ENCODE results near the gene XK. TPM values are rescaled to one million over a fixed set of nuclear protein-coding genes. Genes with fewer than 3 reads are reported as not detected.
A peak's percentile ranks its signal among the peaks of the same experiment; 100 is the strongest.

Gene XK
- total and polyA plus RNA-seq, 2 experiments from 2014 or later = 1.2 to 3.5 TPM

DNA sequence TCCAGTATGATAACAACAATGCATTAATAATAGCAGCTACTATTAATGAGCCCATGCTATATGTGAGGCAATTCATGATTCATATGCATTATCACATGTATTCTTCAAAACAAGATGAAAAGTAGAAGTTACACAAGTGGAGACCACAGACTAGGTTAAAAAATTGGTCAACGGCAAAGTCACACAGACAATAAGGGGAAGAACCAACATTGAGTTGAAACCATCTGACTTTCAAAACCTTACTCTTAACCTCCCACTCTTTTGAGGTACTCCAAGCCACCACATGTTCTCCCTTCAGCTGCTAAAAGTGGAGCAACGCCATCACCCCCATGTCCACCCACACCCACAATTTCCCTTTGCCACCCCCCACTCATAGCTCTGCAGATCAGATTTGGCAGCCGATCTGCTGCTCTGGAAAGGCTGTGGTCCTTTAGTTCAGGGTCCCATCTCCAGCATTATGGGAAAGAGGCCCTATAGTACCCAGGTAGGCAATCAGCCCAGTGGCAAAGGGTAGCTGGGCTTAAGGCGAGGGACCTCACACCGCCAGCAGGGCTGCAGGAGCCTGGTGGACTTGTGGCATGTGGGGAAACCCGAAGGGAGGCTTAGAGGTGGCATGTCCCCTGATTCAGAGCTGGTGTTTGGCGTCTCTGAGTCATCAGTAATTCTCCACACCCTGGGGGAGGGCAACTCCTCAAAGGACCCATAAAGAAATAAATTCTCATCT, 60.8 kb downstream of the XK start:
- H3K4me1 ChIP-seq (ENCODE audit: insufficient read depth) = no peaks in the 10 kb centered on the region
- no peak for TF ChIP-seq EZH2phosphoT487 (IDR thresholded peaks at IDR 0.05; ENCODE audit: low read depth, severe bottlenecking, unreplicated experiment)
- TF ChIP-seq, protein P1, sequence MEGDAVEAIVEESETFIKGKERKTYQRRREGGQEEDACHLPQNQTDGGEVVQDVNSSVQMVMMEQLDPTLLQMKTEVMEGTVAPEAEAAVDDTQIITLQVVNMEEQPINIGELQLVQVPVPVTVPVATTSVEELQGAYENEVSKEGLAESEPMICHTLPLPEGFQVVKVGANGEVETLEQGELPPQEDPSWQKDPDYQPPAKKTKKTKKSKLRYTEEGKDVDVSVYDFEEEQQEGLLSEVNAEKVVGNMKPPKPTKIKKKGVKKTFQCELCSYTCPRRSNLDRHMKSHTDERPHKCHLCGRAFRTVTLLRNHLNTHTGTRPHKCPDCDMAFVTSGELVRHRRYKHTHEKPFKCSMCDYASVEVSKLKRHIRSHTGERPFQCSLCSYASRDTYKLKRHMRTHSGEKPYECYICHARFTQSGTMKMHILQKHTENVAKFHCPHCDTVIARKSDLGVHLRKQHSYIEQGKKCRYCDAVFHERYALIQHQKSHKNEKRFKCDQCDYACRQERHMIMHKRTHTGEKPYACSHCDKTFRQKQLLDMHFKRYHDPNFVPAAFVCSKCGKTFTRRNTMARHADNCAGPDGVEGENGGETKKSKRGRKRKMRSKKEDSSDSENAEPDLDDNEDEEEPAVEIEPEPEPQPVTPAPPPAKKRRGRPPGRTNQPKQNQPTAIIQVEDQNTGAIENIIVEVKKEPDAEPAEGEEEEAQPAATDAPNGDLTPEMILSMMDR (IDR thresholded peaks at IDR 0.05; ENCODE audit: poor library complexity) = no peak
- no peak for TF ChIP-seq EZH2 (IDR thresholded peaks at IDR 0.05; ENCODE audit: borderline replicate concordance)
- no peaks in the 10 kb centered on the region for H3K27me3 ChIP-seq
- H3K4me2 ChIP-seq = no peak overlapping the region
- H2AFZ ChIP-seq = no peak overlapping the region
- 75% methylated on average over 7 of the region's 7 CpGs for WGBS (ENCODE audit: low lambda C conversion rate, missing lambda C conversion rate)
- no peak overlapping the region for H3K4me3 ChIP-seq
- no peaks in the 10 kb centered on the region for H3K36me3 ChIP-seq (replicated peaks; ENCODE audit: insufficient read depth, low read depth)
- no peaks in the 10 kb centered on the region for H3K79me2 ChIP-seq
- no peaks in the 10 kb centered on the region for H4K20me1 ChIP-seq (ENCODE audit: insufficient read depth, poor library complexity, severe bottlenecking)
- H3K9me2 ChIP-seq (replicated peaks; ENCODE audit: insufficient read depth) = no peaks in the 10 kb centered on the region
- no peaks in the 10 kb centered on the region for H3K9me3 ChIP-seq (ENCODE audit: low read depth)
- peak; percentile 31 for DNase-seq (ENCODE audit: low spot score)
- H3K27ac ChIP-seq = no peak overlapping the region

- no peak for DNase-seq (ENCODE audit: low spot score)
These were observed 61.4 kb downstream of the XK start for GRCh38 chrX:37746951-37747350.

DNA sequence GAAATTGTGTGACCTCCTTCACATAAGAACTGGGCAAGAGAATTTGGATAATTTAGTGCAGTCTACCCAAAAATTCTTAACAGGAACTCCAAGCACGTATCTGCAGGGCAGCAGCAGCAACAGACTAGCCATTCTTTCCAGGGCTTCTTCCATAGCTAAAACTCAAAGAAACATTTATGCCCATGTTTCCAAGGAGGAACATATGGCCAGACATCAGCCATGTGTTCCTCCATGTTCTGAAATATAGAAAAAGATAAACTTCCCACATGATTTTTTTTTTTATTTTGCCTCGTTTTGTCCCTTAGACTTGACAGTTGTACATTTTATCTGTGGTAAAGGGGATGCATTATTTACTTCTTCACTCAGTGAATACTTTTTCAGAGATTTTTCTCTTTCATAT, 66.7 kb downstream of the XK start:
- Histone ChIP-seq H3K27me3 (no peaks in the 10 kb centered on the region), H3K79me2 (no peaks in the 10 kb centered on the region), H4K20me1 (ENCODE audit: insufficient read depth, poor library complexity, severe bottlenecking) (no peaks in the 10 kb centered on the region), H3K27ac (no peak overlapping the region), H2AFZ (no peak overlapping the region), H3K36me3 (replicated peaks; ENCODE audit: insufficient read depth, low read depth) (no peaks in the 10 kb centered on the region), H3K4me3 (no peak overlapping the region), H3K9me3 (ENCODE audit: low read depth) (no peaks in the 10 kb centered on the region), H3K4me2 (no peak overlapping the region), H3K9me2 (replicated peaks; ENCODE audit: insufficient read depth) (no peaks in the 10 kb centered on the region), H3K4me1 (ENCODE audit: insufficient read depth) (no peaks in the 10 kb centered on the region)
- no peak for DNase-seq (ENCODE audit: low spot score)
- 56% methylated on average over 2 of the region's 2 CpGs for WGBS (ENCODE audit: low lambda C conversion rate, missing lambda C conversion rate)
- TF ChIP-seq EZH2 (IDR thresholded peaks at IDR 0.05; ENCODE audit: borderline replicate concordance) = no peak
- no peak for TF ChIP-seq EZH2phosphoT487 (IDR thresholded peaks at IDR 0.05; ENCODE audit: low read depth, severe bottlenecking, unreplicated experiment)
- TF ChIP-seq, protein P1 (IDR thresholded peaks at IDR 0.05; ENCODE audit: poor library complexity) = no peak

More at GRCh38 chrX:37746951-37747350, 61.4 kb downstream of the XK start:
- H3K9me3 ChIP-seq (ENCODE audit: low read depth) = no peaks in the 10 kb centered on the region
- no peaks in the 10 kb centered on the region for H3K27me3 ChIP-seq
- no peaks in the 10 kb centered on the region for H3K4me1 ChIP-seq (ENCODE audit: insufficient read depth)
- TF ChIP-seq, protein P1 (IDR thresholded peaks at IDR 0.05; ENCODE audit: poor library complexity) = no peak
- no peak for TF ChIP-seq EZH2 (IDR thresholded peaks at IDR 0.05; ENCODE audit: borderline replicate concordance)
- TF ChIP-seq EZH2phosphoT487 (IDR thresholded peaks at IDR 0.05; ENCODE audit: low read depth, severe bottlenecking, unreplicated experiment) = no peak
- no peak overlapping the region for H3K4me3 ChIP-seq
- H3K9me2 ChIP-seq (replicated peaks; ENCODE audit: insufficient read depth) = no peaks in the 10 kb centered on the region
- 70% methylated on average over 1 of the region's 1 CpG for WGBS (ENCODE audit: low lambda C conversion rate, missing lambda C conversion rate)
- no peak overlapping the region for H2AFZ ChIP-seq
- H3K36me3 ChIP-seq (replicated peaks; ENCODE audit: insufficient read depth, low read depth) = no peaks in the 10 kb centered on the region
- no peak overlapping the region for H3K4me2 ChIP-seq
- H4K20me1 ChIP-seq (ENCODE audit: insufficient read depth, poor library complexity, severe bottlenecking) = no peaks in the 10 kb centered on the region
- no peaks in the 10 kb centered on the region for H3K79me2 ChIP-seq
- no peak overlapping the region for H3K27ac ChIP-seq

All from hepatocyte (in vitro differentiated cells).